Heart left ventricle (tissue), 16 donors: Measurements from ENCODE around the gene UBL4A. TPM values are rescaled to one million over a fixed set of nuclear protein-coding genes. Genes with fewer than 3 reads are reported as not detected.

Experiments
- ATAC-seq, 4 donors: fragments of 200-7000 bp; cut with Tn5 transposase; one replicate each; pipeline ENCODE4 v1.9.1; 2020 to 2022; ENCODE audit warnings: moderate library complexity in 4 of 4, mild to moderate bottlenecking in 3 of 4, moderate number of reproducible peaks in 1 of 4
- DNase-seq, 5 donors: peaks; one replicate each; pipeline ENCODE4 v3.0.0-alpha.2; 2020
- H3K27ac ChIP-seq, 12 donors: fragments of 200-600 bp; sonication (generic) in 4 of 12; one replicate each; pipeline versions ENCODE4 v1.5.0 to v1.8.0; 2016 to 2022; ENCODE audit warnings: mild to moderate bottlenecking in 2 of 12
- H3K27me3 ChIP-seq, 9 donors: fragments of 200-600 bp; sonication (generic) in 2 of 9; one replicate each; pipeline versions ENCODE4 v1.5.1 to v1.8.0; 2016 to 2022; ENCODE audit warnings: mild to moderate bottlenecking in 3 of 9
- H3K36me3 ChIP-seq, 9 donors: fragments of 200-600 bp; sonication (generic) in 2 of 9; one replicate each; pipeline versions ENCODE4 v1.5.0 to v1.8.0; 2018 to 2022; ENCODE audit warnings: mild to moderate bottlenecking in 2 of 9
- H3K4me1 ChIP-seq, 12 donors: fragments of 200-600 bp; sonication (generic) in 4 of 12; one replicate each; pipeline versions ENCODE4 v1.5.0 to v1.8.0; 2016 to 2022; ENCODE audit warnings: mild to moderate bottlenecking in 3 of 12
- H3K4me3 ChIP-seq, 12 donors: fragments of 200-600 bp; sonication (generic) in 4 of 12; one replicate each; pipeline versions ENCODE4 v1.5.0 to v1.8.0; 2017 to 2022; ENCODE audit warnings: mild to moderate bottlenecking in 9 of 12, moderate library complexity in 4 of 12
- H3K9me3 ChIP-seq, 12 donors: fragments of 200-600 bp; sonication (generic) in 4 of 12; one replicate each; pipeline versions ENCODE4 v1.5.0 to v1.8.0; 2016 to 2022; ENCODE audit warnings: mild to moderate bottlenecking in 1 of 12
- CTCF ChIP-seq, 12 donors: fragments of 200-600 bp; sonication (generic) in 4 of 12; IDR thresholded peaks; one replicate each; pipeline versions ENCODE4 v1.5.0 to v1.8.0; 2018 to 2022; ENCODE audit warnings: antibody characterized with exemption in 12 of 12, mild to moderate bottlenecking in 5 of 12
- POLR2A ChIP-seq, 2 donors: fragments of 450-650 bp; IDR thresholded peaks; one replicate each; pipeline ENCODE4 v1.6.1; 2017; ENCODE audit warnings: antibody characterized with exemption in 2 of 2, mild to moderate bottlenecking in 2 of 2, moderate library complexity in 2 of 2
- WGBS, 4 donors: extraction: QIAGEN DNeasy Blood & Tissue Kit in 2 of 4; methylation state at CpG; one replicate each; pipeline versions ENCODE4 v1.1.5 to v1.1.7; 2013 to 2018; 5-methylcytosine and 5-hydroxymethylcytosine counted together
- intact Hi-C, 10 donors: fragments of 100-400 bp; cut with DNase I; formaldehyde crosslinking; loops; one replicate each; pipeline versions ENCODE4 v1.11.1 to v1.14.2; 2022
- polyA plus RNA-seq, 2 donors: library from polyadenylated mRNA; stranded (reverse); fragments of 200-250 nt; gene quantifications; one replicate each; pipeline ENCODE4 v1.2.3, GENCODE V29; 2013
- total RNA-seq, 9 donors: library from RNA; depleted of rRNA in 2 of 9; stranded (reverse); fragments of >200 nt in 2 of 9; fragmentation: NEBNext Ultra II Directional in 3 of 9; extraction: Animal tissue kit (Norgen Biotek cat#: 25700) in 3 of 9; gene quantifications; one replicate each; pipeline versions ENCODE4 v1.1.0 to v1.2.4, GENCODE V29; 2016 to 2023
- donor health status: ischemic (EF 13 %, LVEDD 7.1; RV severe dilation, severe dysfunction).
- donor health status: healthy with polysubstance abuse.
- donor health status: DM: no; HTN: yes; CAD: no.
- donor health status: DM: no; HTN: no; CAD: no.
- donor health status: ischemic (EF 25% LVEDD 6.9; RV normal size, moderate dysfunction).
- donor health status: ischemic (EF 25% LVEDD 5.7; RV mildly dilated, moderate dysfunction).
- donor health status: healthy.
- donor health status: DM: yes; HTN: yes; CAD: no.
- donor health status: ischemic (EF 35%, LVEDD 5.7; RV mildly dilated, moderate dysfunction).
- donor health status: nonischemic (EF 11% LVEDD 7.7; RV severe dilation, severe dysfunction).
- donor health status: DM: yes; HTN: yes; CAD: no.
- donor health status: PGD.
- donor health status: ischemic (EF 29% LVEDD 5.4; RV normal size, mild dysfunction).
- donor health status: nonischemic (EF 23%, LVEDD 6.1; RV moderate dilation, normal function).

The UBL4A gene
- total and polyA plus RNA-seq, 11 donors = 34.6 to 92.8 (median 53.7) TPM

DNA sequence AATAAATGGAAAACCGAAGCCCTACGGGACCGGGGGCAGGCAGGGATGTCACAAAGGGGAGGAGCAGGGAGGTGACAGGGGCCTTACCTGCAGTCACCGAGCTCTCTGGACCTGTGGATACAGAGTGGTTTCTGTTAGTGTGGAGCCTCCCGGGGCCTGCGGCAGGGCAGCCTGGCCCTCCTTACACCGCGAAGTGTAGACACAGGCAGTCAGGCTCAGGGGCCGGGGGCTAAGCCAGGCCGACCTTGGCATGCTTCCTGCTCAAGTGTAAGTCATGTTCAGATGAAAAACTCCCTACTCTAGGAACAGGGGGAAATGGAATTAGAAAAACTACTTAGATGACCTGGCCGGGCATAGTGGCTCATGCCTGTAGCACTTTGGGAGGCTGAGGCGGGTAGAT lies 25.3 kb upstream of the UBL4A start:
- DNase-seq (no peak), ATAC-seq (no peak)
- Histone ChIP-seq H3K36me3 (peaks cover 0 to 17% (median 4%) of the 10 kb centered on the region in 9 donors), H3K27me3 (peaks cover 0 to 3% (median 0%) of the 10 kb centered on the region in 9 donors), H3K27ac (peak overlapping the region in 1 of 12 donors; percentile 20), H3K4me3 (no peak overlapping the region), H3K9me3 (peaks cover 0 to 10% (median 0%) of the 10 kb centered on the region in 12 donors), H3K4me1 (peaks cover 0 to 13% (median 2%) of the 10 kb centered on the region in 12 donors)
- 63 to 79% (median 72%) methylated on average over 7 to 12 of the region's 12 CpGs for WGBS, 4 donors
- TF ChIP-seq CTCF (IDR thresholded peaks at IDR 0.05) (no peak), POLR2A (IDR thresholded peaks at IDR 0.05) (no peak)
- intact Hi-C loops = no loop called here

DNA sequence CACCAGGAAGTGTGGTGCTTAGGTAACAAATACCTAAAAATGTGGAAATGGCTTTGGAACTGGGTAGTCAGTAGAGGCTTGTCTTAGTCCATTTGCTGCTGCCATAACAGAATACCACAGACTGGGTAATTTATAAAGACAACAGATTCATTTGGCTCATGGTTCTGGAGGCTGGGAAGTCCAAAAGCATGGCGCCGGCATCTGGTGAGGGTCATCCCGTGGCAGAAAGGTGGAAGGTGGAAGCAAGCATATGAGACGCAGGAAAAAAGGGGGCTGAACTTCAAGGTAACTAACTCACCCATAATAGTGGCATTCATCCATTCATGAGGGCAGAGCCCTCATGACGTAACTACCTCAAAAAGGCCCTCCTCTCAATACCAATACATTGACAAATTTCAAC lies 23.0 kb upstream of the UBL4A start:
- no peak overlapping the region for H3K4me3 ChIP-seq
- H3K36me3 ChIP-seq = peaks cover 0 to 29% (median 10%) of the 10 kb centered on the region in 9 donors
- WGBS, 4 donors = 83 to 100% (median 93%) methylated on average over 5 of the region's 5 CpGs
- DNase-seq (no peak), ATAC-seq (no peak)
- H3K27me3 ChIP-seq = peaks cover 0 to 3% (median 0%) of the 10 kb centered on the region in 9 donors
- peaks cover 0 to 10% (median 0%) of the 10 kb centered on the region in 12 donors for H3K9me3 ChIP-seq
- H3K4me1 ChIP-seq = peaks cover 0 to 6% (median 0%) of the 10 kb centered on the region in 12 donors
- TF ChIP-seq CTCF (IDR thresholded peaks at IDR 0.05) = no peak
- no peak for TF ChIP-seq POLR2A (IDR thresholded peaks at IDR 0.05)
- no peak overlapping the region for H3K27ac ChIP-seq
- intact Hi-C loops = no loop called here

GRCh38 chrX:154508384-154508745 lies 21.9 kb upstream of the UBL4A start:
- no peak overlapping the region for H3K4me3 ChIP-seq
- peaks cover 0 to 3% (median 0%) of the 10 kb centered on the region in 9 donors for H3K27me3 ChIP-seq
- no peak for DNase-seq
- no peak for ATAC-seq
- peaks cover 0 to 6% (median 0%) of the 10 kb centered on the region in 12 donors for H3K4me1 ChIP-seq
- intact Hi-C loops = no loop called here
- H3K27ac ChIP-seq = no peak overlapping the region
- H3K36me3 ChIP-seq = peaks cover 0 to 29% (median 10%) of the 10 kb centered on the region in 9 donors
- TF ChIP-seq POLR2A (IDR thresholded peaks at IDR 0.05) (no peak), CTCF (IDR thresholded peaks at IDR 0.05) (no peak)
- WGBS, 4 donors = 79 to 93% (median 92%) methylated on average over 5 to 13 of the region's 13 CpGs
- H3K9me3 ChIP-seq = peaks cover 0 to 10% (median 0%) of the 10 kb centered on the region in 12 donors

GRCh38 chrX:154507673-154508383 lies 21.4 kb upstream of the UBL4A start:
- H3K36me3 ChIP-seq = peaks cover 0 to 29% (median 10%) of the 10 kb centered on the region in 9 donors
- 85 to 93% (median 89%) methylated on average over 20 to 24 of the region's 24 CpGs for WGBS, 4 donors

More at GRCh38 chrX:154507673-154508383, 21.4 kb upstream of the UBL4A start:
- H3K4me3 ChIP-seq = no peak overlapping the region
- TF ChIP-seq CTCF (IDR thresholded peaks at IDR 0.05) = no peak
- TF ChIP-seq POLR2A (IDR thresholded peaks at IDR 0.05) = no peak
- peaks cover 0 to 10% (median 0%) of the 10 kb centered on the region in 12 donors for H3K9me3 ChIP-seq
- H3K27me3 ChIP-seq = peaks cover 0 to 3% (median 0%) of the 10 kb centered on the region in 9 donors
- H3K4me1 ChIP-seq = peaks cover 0 to 6% (median 0%) of the 10 kb centered on the region in 12 donors
- DNase-seq = peak in 1 of 5 donors; percentile 23
- no peak for ATAC-seq
- intact Hi-C loops = no loop called here
- no peak overlapping the region for H3K27ac ChIP-seq
